ENCODE measurements around the gene SNUPN.

SNUPN gene

GRCh38 chr15:75598361-75598760, 27.2 kb downstream of the SNUPN start:
- no peaks in the 10 kb centered on the region for H3K79me2 ChIP-seq (ENCODE audit: control insufficient read depth, low read length)
- peaks cover 48% of the 10 kb centered on the region for H3K36me3 ChIP-seq (ENCODE audit: control insufficient read depth, low read length)
- H3K9me2 ChIP-seq (replicated peaks; ENCODE audit: control insufficient read depth, low read length): no peaks in the 10 kb centered on the region
- H3F3A ChIP-seq (ENCODE audit: control insufficient read depth, insufficient read depth): no peaks in the 10 kb centered on the region
- no peaks in the 10 kb centered on the region for H3K27me3 ChIP-seq (ENCODE audit: control insufficient read depth, low read length)
- H3K4me2 ChIP-seq (ENCODE audit: low read length): no peak overlapping the region
- TF ChIP-seq CTCF (IDR thresholded peaks at IDR 0.05; ENCODE audit: low read depth, low read length, poor library complexity, severe bottlenecking): no peak
- no peak for TF ChIP-seq EZH2phosphoT487 (IDR thresholded peaks at IDR 0.05; ENCODE audit: borderline replicate concordance, low read length)
- H3K4me3 ChIP-seq (ENCODE audit: low read length): no peak overlapping the region
- no peaks in the 10 kb centered on the region for H3K9me3 ChIP-seq (ENCODE audit: control insufficient read depth, insufficient read depth, low read length)
- no peak overlapping the region for H3K27ac ChIP-seq (ENCODE audit: low read depth, low read length)
- H4K20me1 ChIP-seq (ENCODE audit: control insufficient read depth, insufficient read depth, low read depth, low read length): no peaks in the 10 kb centered on the region
- H3K4me1 ChIP-seq (ENCODE audit: control insufficient read depth, low read length): no peaks in the 10 kb centered on the region

- Histone ChIP-seq H4K20me1 (ENCODE audit: control insufficient read depth, insufficient read depth, low read depth, low read length) (no peaks in the 10 kb centered on the region), H3K4me3 (ENCODE audit: low read length) (no peak overlapping the region), H3K4me2 (ENCODE audit: low read length) (no peak overlapping the region), H3K27me3 (ENCODE audit: control insufficient read depth, low read length) (no peaks in the 10 kb centered on the region), H3K9me3 (ENCODE audit: control insufficient read depth, insufficient read depth, low read length) (no peaks in the 10 kb centered on the region), H3K36me3 (ENCODE audit: control insufficient read depth, low read length) (peaks cover 48% of the 10 kb centered on the region), H3K4me1 (ENCODE audit: control insufficient read depth, low read length) (no peaks in the 10 kb centered on the region), H3K27ac (ENCODE audit: low read depth, low read length) (no peak overlapping the region), H3K79me2 (ENCODE audit: control insufficient read depth, low read length) (no peaks in the 10 kb centered on the region), H3K9me2 (replicated peaks; ENCODE audit: control insufficient read depth, low read length) (no peaks in the 10 kb centered on the region), H3F3A (ENCODE audit: control insufficient read depth, insufficient read depth) (no peaks in the 10 kb centered on the region)
- TF ChIP-seq CTCF (IDR thresholded peaks at IDR 0.05; ENCODE audit: low read depth, low read length, poor library complexity, severe bottlenecking) (peak; percentile 47), EZH2phosphoT487 (IDR thresholded peaks at IDR 0.05; ENCODE audit: borderline replicate concordance, low read length) (no peak)
Measured at GRCh38 chr15:75597667-75598341, 27.7 kb downstream of the SNUPN start.

GRCh38 chr15:75596703-75597345, 28.7 kb downstream of the SNUPN start:
- Histone ChIP-seq H3K27ac (ENCODE audit: low read depth, low read length) (no peak overlapping the region), H3K4me2 (ENCODE audit: low read length) (no peak overlapping the region), H3K27me3 (ENCODE audit: control insufficient read depth, low read length) (no peaks in the 10 kb centered on the region), H3K4me1 (ENCODE audit: control insufficient read depth, low read length) (no peaks in the 10 kb centered on the region), H3K79me2 (ENCODE audit: control insufficient read depth, low read length) (no peaks in the 10 kb centered on the region), H3F3A (ENCODE audit: control insufficient read depth, insufficient read depth) (no peaks in the 10 kb centered on the region), H3K36me3 (ENCODE audit: control insufficient read depth, low read length) (peaks cover 48% of the 10 kb centered on the region), H3K9me3 (ENCODE audit: control insufficient read depth, insufficient read depth, low read length) (no peaks in the 10 kb centered on the region), H3K9me2 (replicated peaks; ENCODE audit: control insufficient read depth, low read length) (no peaks in the 10 kb centered on the region), H3K4me3 (ENCODE audit: low read length) (no peak overlapping the region), H4K20me1 (ENCODE audit: control insufficient read depth, insufficient read depth, low read depth, low read length) (no peaks in the 10 kb centered on the region)
- TF ChIP-seq CTCF (IDR thresholded peaks at IDR 0.05; ENCODE audit: low read depth, low read length, poor library complexity, severe bottlenecking) (no peak), EZH2phosphoT487 (IDR thresholded peaks at IDR 0.05; ENCODE audit: borderline replicate concordance, low read length) (no peak)
